Measurements from ENCODE around the gene DDX55. TPM values are rescaled to one million over a fixed set of nuclear protein-coding genes. Genes with fewer than 3 reads are reported as not detected.

Gene DDX55
- total and polyA plus RNA-seq, 2 of the 4 experiments (the other 2 are of a cell fraction): 13.3 to 18.7 TPM

GRCh38 chr12:123572391-123572790 lies 29.5 kb upstream of the DDX55 start:
- H4K8ac ChIP-seq (ENCODE audit: low read depth in 2 of 2, low read length in 2 of 2): no peak overlapping the region
- H3K4me2 ChIP-seq (ENCODE audit: low read depth, low read length): no peak overlapping the region
- no peak overlapping the region for H3K56ac ChIP-seq (ENCODE audit: extremely low read depth, insufficient read depth, low read length)
- ChIA-PET CTCF (no interaction called here), POLR2A (ENCODE audit: unreplicated experiment) (no interaction called here)
- no peak overlapping the region for H3K4me3 ChIP-seq (ENCODE audit: insufficient read depth, low read depth, low read length)
- BruUV-seq (replicated peaks): no TSS peak
- no peak overlapping the region for H4K5ac ChIP-seq (ENCODE audit: low read depth, low read length)
- no peak overlapping the region for H2AFZ ChIP-seq (replicated peaks; ENCODE audit: low read length, poor library complexity)
- no peaks in the 10 kb centered on the region for H3K4me1 ChIP-seq (ENCODE audit: control insufficient read depth, insufficient read depth, low read length)
- H2AK9ac ChIP-seq (replicated peaks; ENCODE audit: low read depth, low read length, poor library complexity): no peak overlapping the region
- no peak overlapping the region for H3K14ac ChIP-seq (replicated peaks; ENCODE audit: low read depth, low read length)
- H3K23ac ChIP-seq (ENCODE audit: low read depth, low read length): 0 out of 2 replicates have a peak overlapping the region, but pooled peaks have one; percentile 10
- H3K9ac ChIP-seq (ENCODE audit: low read depth, low read length): no peak overlapping the region
- H3K18ac ChIP-seq (ENCODE audit: low read depth, low read length): no peak overlapping the region
- in situ Hi-C loops (cut with MboI; ENCODE audit: low sequenced_read_pairs): no loop called here
- no peak overlapping the region for H2AK5ac ChIP-seq (ENCODE audit: low read depth, low read length)
- TF ChIP-seq RAD21 (IDR thresholded peaks at IDR 0.05; ENCODE audit: low read length) (no peak), MXI1 (IDR thresholded peaks at IDR 0.05; ENCODE audit: borderline replicate concordance, low read depth, low read length) (no peak), CEBPB (IDR thresholded peaks at IDR 0.05; ENCODE audit: low read depth, low read length) (no peak), USF2 (IDR thresholded peaks at IDR 0.05; ENCODE audit: low read depth, low read length) (no peak), ELK1 (IDR thresholded peaks at IDR 0.05; ENCODE audit: borderline replicate concordance, low read depth, low read length) (no peak), RCOR1 (IDR thresholded peaks at IDR 0.05; ENCODE audit: insufficient replicate concordance, low read length) (no peak), NFE2L2 (IDR thresholded peaks at IDR 0.05; ENCODE audit: low read depth, low read length) (no peak)
- TF ChIP-seq, protein P1, sequence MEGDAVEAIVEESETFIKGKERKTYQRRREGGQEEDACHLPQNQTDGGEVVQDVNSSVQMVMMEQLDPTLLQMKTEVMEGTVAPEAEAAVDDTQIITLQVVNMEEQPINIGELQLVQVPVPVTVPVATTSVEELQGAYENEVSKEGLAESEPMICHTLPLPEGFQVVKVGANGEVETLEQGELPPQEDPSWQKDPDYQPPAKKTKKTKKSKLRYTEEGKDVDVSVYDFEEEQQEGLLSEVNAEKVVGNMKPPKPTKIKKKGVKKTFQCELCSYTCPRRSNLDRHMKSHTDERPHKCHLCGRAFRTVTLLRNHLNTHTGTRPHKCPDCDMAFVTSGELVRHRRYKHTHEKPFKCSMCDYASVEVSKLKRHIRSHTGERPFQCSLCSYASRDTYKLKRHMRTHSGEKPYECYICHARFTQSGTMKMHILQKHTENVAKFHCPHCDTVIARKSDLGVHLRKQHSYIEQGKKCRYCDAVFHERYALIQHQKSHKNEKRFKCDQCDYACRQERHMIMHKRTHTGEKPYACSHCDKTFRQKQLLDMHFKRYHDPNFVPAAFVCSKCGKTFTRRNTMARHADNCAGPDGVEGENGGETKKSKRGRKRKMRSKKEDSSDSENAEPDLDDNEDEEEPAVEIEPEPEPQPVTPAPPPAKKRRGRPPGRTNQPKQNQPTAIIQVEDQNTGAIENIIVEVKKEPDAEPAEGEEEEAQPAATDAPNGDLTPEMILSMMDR (conservative IDR thresholded peaks at IDR 0.05; ENCODE audit: low read depth, low read length): no peak
- no peak overlapping the region for H3K27ac ChIP-seq (ENCODE audit: insufficient read depth, low read length)
- no peak overlapping the region for H2BK20ac ChIP-seq (ENCODE audit: low read depth, low read length)
- dilution Hi-C loops (cut with HindIII; ENCODE audit: low sequenced_read_pairs, unreplicated experiment): no loop called here
- H3K36me3 ChIP-seq (ENCODE audit: control insufficient read depth, insufficient read depth, low read length): peaks cover 3% of the 10 kb centered on the region
- H4K91ac ChIP-seq (ENCODE audit: insufficient read depth, low read depth, low read length): no peak overlapping the region
- H3K4ac ChIP-seq (ENCODE audit: low read depth, low read length): no peak overlapping the region
- H3K27me3 ChIP-seq (ENCODE audit: control insufficient read depth, insufficient read depth, low read length): 0 out of 2 replicates have a peak, but pooled peaks cover 3% of the 10 kb centered on the region
- H2BK120ac ChIP-seq (ENCODE audit: low read depth, low read length): no peak overlapping the region
- ATAC-seq (ENCODE audit: low read depth) (no peak), DNase-seq (no peak)
- no peak overlapping the region for H2BK15ac ChIP-seq (ENCODE audit: low read depth, low read length)
- WGBS, 2 experiments (ENCODE audit: extremely low coverage in 2 of 2, insufficient read length in 1 of 2): no CpG with 5 or more reads among the region's 2 CpGs
- intact Hi-C loops (cut with micrococcal nuclease): no loop called here
- H3K9me3 ChIP-seq (ENCODE audit: control insufficient read depth, insufficient read depth, low read length): peaks cover 3% of the 10 kb centered on the region; the same call in 1 of the 2 replicates
- H3K79me1 ChIP-seq (ENCODE audit: low read depth in 1 of 2, low read length in 2 of 2): peaks cover 3 to 6% of the 10 kb centered on the region in 2 experiments; a peak in 2 of 4 replicates
- no peak overlapping the region for H2BK5ac ChIP-seq (ENCODE audit: low read depth, low read length, poor library complexity, severe bottlenecking)
- H4K20me1 ChIP-seq (ENCODE audit: insufficient read depth, low read length): 0 out of 2 replicates have a peak, but pooled peaks cover 5% of the 10 kb centered on the region
- H3K9me1 ChIP-seq (ENCODE audit: insufficient read depth, low read length): no peaks in the 10 kb centered on the region; the same call in 1 of the 2 replicates

Measured in IMR-90 (cell line).